GM19395 (cell line): ENCODE measurements around the gene ARMCX2.
A peak's percentile ranks its signal among the peaks of the same experiment; 100 is the strongest.
"Not testable (repeated sequence)": the region's sequence is repeated elsewhere in the genome, so short reads cannot be mapped to it uniquely, and the experiment has no call there.

Experiments used
- ATAC-seq: cut with Tn5 transposase; IDR thresholded peaks from one replicate; pipeline ENCODE4 v1.9.1; 2021; ENCODE audit warnings: mild to moderate bottlenecking, moderate library complexity; ENCODE audit not compliant: unreplicated experiment

ARMCX2 gene

DNA sequence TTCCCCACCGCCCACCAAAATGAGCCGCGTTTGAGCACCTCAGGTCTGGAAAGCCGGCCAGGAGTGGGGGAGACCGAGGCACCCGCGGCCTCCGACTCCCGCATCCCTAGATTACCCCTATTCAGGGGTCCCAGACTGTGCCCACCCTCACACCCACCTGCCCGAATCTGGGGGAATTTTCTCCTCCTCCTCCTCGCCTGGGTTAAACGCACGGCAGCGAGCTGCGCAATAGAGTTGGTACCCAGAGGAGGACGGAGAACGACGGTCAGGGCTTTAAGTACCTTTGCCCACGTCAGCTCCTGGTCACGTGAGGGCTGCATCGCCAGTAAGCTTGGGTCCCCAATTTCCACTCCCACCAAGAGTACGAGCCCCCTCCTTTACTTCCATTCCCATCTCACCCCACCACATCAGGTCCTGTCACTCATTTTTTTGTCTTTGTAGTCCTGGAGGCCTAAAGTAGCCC, at the start of gene ARMCX2:
ARMCX2 (minus strand) TSS at position 250 of the 463 bp plus-strand sequence. CDS start 2,262 bp downstream, outside the sequence.
- ATAC-seq: peak; percentile 72

DNA sequence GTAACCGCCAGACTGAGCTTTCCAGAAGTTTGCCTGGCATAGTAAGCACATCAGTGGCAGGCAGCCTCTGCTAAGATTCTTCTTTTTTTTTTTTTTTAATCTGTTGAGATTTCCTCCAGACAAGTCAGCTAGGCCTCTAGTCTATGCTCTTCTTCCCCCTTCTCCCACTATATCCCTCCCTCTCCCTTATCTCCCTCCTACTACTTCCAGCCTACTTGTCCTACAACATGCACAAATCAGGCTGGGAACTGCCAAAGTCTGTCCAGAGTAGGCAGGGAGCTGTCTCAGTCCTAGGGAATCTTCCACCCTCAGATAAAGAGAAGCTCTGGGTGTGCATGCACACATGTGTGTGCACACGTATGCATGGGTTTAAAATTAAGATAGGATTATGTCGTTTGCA, 49.7 kb upstream of the ARMCX2 start:
- no peak for ATAC-seq

DNA sequence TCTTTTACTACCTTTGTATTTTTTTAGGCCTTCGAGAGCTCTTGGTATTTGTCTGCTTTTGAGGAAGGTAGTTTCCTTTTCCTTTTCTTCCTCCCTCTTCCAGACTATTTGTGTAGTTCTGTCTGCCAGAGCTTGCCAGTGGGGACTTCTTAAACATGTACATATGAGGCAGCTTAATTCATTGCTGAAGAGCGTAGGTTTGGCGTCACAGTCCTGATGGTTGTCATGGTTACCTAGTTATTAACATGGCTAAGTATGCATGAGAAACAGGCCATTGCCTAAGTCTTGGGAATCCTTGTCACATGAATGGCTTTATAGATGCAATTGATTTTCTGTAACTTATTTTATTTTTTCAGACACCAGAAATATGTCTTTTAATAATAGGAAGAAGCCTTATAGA, 48.5 kb upstream of the ARMCX2 start:
- no peak for ATAC-seq

DNA sequence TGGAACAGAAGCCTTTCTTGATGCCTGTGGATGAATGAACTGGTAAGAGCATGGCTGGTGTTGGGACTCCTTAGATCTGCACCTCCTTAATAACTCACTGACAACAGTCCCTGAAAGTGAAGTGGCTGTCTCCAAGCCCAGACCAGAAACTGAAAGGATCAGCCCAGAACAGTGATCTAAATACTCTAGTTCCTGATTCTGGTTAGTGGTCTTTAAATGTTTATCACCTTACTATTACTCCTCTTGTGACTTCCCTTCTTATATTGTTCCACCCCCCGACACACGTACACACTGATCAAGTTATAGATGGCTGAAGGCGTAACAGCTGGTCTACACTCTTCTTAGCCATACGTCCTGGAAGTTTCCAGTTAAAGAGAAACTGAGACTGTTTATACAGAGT, 33.8 kb upstream of the ARMCX2 start:
- ATAC-seq: peak; percentile 90

- no peak for ATAC-seq
These were observed 32.2 kb upstream of the ARMCX2 start for GRCh38 chrX:101691835-101692234.

- ATAC-seq: no peak
These were observed 26.9 kb upstream of the ARMCX2 start for GRCh38 chrX:101686574-101686973.

DNA sequence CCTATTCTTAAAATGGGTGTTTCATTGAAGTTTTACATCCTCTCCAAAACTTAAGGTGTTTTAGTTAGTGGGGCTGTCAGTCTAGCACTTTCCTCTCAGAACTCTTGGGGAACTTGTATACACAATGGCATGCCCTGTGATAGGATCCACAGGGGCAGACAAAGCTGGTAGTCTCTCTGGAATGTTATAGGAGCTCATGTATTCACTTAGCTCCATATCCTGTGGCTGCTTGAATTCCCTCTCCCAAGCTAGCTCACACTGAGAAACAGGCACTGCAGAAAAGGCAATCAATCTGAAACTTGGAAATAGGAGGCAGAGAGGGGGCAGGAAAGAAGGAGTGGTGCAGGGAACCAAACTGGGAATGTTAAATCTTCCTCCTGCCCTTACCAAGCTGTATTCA, 26.3 kb upstream of the ARMCX2 start:
- ATAC-seq: no peak

DNA sequence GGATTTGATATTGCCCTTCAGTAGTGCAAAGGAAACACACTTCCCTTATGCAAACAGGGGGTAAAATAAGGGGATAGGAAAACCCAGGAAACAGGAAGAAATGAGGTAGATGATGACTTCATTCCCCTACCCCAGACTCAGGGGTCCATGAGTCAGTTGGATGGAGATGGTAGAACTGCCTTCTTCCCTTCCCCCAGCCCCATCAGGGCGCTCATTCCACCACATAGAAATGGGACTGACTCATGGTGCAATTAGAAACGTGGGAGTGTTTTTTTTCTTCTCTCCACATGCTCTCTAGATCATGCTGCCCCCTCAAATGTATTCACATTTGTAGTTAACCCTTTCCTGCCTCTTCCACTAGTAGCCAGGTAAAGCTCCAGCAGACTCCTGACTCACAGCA, 23.1 kb upstream of the ARMCX2 start:
- no peak for ATAC-seq

DNA sequence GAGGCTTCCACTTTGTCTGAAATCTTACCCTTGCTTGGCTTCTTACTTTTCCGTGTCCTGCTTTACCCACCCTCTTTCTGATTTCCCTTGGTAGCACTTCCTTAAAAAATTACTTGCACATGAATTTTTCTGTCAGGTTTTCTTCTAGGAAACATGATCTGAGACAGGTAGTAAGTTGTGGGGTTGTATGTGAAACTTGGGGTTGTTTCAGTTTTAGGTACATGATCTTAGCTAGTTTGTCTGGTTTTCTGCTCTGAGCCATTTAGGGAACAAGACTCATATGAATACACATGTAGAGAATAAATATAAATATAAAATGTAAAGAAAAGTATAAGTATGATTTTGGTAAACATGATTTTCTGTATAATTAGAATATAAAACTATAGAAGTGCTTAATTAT, 17.4 kb upstream of the ARMCX2 start:
- ATAC-seq: peak; percentile 89

- ATAC-seq: peak; percentile 53
These were observed 16.9 kb upstream of the ARMCX2 start for GRCh38 chrX:101676571-101676970.

- no peak for ATAC-seq
These were observed 8.5 kb upstream of the ARMCX2 start for GRCh38 chrX:101668143-101668542.

DNA sequence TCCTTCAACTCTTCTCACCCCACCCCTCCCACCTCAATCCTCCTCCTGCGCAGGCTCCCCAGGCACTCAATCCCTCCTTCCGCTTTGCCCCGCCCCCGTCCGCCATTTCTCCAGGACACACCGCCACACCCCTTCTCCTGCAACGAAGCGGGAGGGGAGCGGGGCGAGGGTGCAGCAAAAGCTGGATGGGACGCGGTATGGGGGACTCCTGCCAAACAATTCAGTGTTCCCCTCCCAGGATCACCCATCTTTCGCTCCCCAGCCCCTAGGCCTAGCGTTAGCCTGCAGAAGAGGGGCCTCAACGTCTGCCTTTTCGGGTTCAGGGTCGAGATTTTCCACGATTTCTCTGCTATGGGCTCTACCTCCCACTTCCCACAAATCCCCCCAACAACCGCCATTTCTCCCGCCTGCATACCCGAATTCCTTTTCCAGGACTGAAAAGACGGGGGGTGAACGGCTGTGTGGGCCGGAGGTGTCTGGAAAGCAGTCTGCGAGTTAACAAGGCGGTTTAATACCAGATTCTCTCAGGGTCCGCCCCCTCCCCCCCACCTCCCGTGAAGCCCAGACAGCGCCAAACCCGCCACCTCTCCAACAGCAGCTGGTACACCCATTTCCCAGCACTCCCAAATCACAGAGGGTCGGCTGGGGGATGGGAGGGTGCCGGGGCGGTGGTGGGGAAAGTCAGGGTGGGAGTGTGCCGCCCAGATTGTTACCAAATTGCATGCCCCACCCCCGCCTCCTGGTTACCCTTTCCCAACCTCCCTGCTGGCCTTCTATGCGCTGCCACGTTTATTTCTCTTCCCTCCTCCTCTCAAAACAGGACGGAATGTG, 774 bp downstream of the ARMCX2 start:
- peak; percentile 55 for ATAC-seq

- no peak for ATAC-seq
These were observed 2.2 kb downstream of the ARMCX2 start for GRCh38 chrX:101657495-101657894.

- ATAC-seq: no peak
These were observed 2.8 kb downstream of the ARMCX2 start for GRCh38 chrX:101656817-101657216.

- no peak for ATAC-seq
These were observed 4.1 kb downstream of the ARMCX2 start for GRCh38 chrX:101655534-101655933.

DNA sequence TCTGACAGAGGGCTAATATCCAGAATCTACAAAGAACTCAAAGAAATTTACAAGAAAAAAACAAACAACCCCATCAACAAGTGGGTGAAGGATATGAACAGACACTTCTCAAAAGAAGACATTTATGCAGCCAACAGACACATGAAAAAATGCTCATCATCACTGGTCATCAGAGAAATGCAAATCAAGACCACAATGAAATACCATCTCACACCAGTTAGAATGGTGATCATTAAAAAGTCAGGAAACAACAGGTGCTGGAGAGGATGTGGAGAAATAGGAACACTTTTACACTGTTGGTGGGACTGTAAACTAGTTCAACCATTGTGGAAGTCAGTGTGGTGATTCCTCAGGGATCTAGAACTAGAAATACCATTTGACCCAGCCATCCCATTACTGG, 11.9 kb downstream of the ARMCX2 start:
- not testable (repeated sequence) for ATAC-seq

- no peak for ATAC-seq
These were observed 17.6 kb downstream of the ARMCX2 start for GRCh38 chrX:101642093-101642492.

DNA sequence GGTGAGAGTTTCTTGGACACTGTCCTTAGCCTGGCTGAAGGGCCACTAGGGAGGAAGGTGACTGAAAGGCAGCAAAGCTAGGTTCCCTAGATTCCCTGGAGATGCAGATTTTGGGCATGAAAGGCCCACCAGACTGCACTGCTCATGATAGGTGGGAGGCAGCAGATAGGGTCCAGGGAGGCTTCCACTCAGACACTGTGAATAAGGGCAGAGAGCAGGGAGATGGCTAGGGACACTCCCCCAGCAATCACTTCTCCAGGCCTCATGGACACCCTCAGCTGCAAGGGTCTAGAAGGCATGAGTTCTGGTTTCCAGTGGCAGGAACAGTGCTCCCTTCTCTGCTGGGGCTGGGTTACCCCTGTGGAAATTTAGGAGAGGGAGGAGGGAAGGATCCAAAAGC, 20.1 kb downstream of the ARMCX2 start:
- no peak for ATAC-seq

DNA sequence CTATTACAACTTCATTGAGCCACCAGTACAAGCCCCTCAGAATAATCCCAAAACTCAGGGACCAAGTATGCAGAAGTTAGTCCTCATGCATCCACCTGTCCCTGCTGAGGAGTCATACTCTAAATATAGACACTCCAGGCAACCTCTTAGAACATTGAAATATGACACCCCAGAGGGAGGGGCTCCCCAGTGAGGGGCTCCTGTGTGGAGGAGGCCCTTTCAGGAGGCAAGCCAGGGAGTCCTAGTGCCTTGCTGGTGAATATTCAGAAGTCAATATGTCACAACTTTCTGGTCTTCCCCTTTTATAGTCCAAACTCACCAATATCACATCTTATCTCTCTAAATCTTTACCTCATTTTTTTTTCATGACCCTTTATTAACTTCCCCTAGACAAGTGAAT, 40.3 kb downstream of the ARMCX2 start:
- ATAC-seq: no peak

- ATAC-seq: peak; percentile 90
These were observed 42.1 kb downstream of the ARMCX2 start, which contains the start of gene ARMCX6 for GRCh38 chrX:101617211-101618191. Gene ARMCX6 (minus strand): TSS chrX:101618000. CDS start chrX:101616620, 1,380 bp downstream.

- ATAC-seq: no peak
These were observed 53.9 kb downstream of the ARMCX2 start for GRCh38 chrX:101605728-101606127.
